K562 (cell line): Measurements from ENCODE around the gene RAD23B. TPM values are rescaled to one million over a fixed set of nuclear protein-coding genes. Genes with fewer than 3 reads are reported as not detected.

Source experiments
- ATAC-seq: fragments of 200-7000 bp; cut with Tn5 transposase; 3 replicates; pipeline ENCODE4 v1.9.1; 2020; ENCODE audit warnings: moderate library complexity
- BruUV-seq: library from RNA; stranded (reverse); fragments of 400-500 nt; replicated peaks from 2 replicates; lab custom pipeline; 2021; lab: Mats Ljungman, UMichigan
- CTCF ChIA-PET: fragments of 300-600 bp; formaldehyde crosslinking; extraction: SDS; loops from one replicate; lab custom pipeline; 2021; ENCODE audit warnings: low intra/inter-chr PET ratio; lab: Yijun Ruan, JAX
- POLR2A ChIA-PET: fragments of 300-600, 350-650 bp; sonication (Branson Sonifier 250); formaldehyde crosslinking; extraction: SDS; loops from one replicate; lab custom pipeline; 2021; ENCODE audit warnings: antibody characterized with exemption, inconsistent platforms; lab: Yijun Ruan, JAX
- DNase-seq, 4 experiments: peaks; one replicate each; pipeline versions ENCODE4 v3.0.0 to v3.0.0-alpha.2; 2011 to 2018; ENCODE audit warnings: low spot score in 3 of 4, mixed read lengths in 3 of 4; ENCODE audit errors: extremely low read depth in 1 of 4
- FAIRE-seq: peaks from 2 replicates; lab custom pipeline; 2011; peaks lifted over from hg19 to GRCh38; lab: Jason Lieb, UNC
- H2AFZ ChIP-seq: 2 replicates; pipeline ENCODE4 v1.6.0; 2011; ENCODE audit warnings: low read depth, low read length, control low read depth, inconsistent platforms
- H3K27ac ChIP-seq: fragments of 200-600 bp; 3 replicates; pipeline ENCODE4 v1.8.0; 2011; ENCODE audit warnings: low read depth, mild to moderate bottlenecking, control low read depth, inconsistent platforms, low read length, moderate library complexity, mixed read lengths; ENCODE audit errors: extremely low read depth
- H3K27me3 ChIP-seq, 2 experiments: fragments of 300-600 bp in 1 of 2; 2 replicates in 1 of 2; 3 replicates in 1 of 2; pipeline versions ENCODE4 v1.6.0 to v1.8.0; 2011; ENCODE audit warnings: inconsistent platforms in 2 of 2, low read length in 2 of 2, mild to moderate bottlenecking in 1 of 2, mixed read lengths in 1 of 2, moderate library complexity in 1 of 2; ENCODE audit not compliant: control insufficient read depth in 2 of 2, insufficient read depth in 2 of 2
- H3K36me3 ChIP-seq: fragments of 300-600 bp; 3 replicates; pipeline ENCODE4 v1.8.0; 2011; ENCODE audit warnings: mild to moderate bottlenecking, low read length, inconsistent platforms; ENCODE audit not compliant: control insufficient read depth, insufficient read depth
- H3K4me1 ChIP-seq, 2 experiments: fragments of 200-600 bp in 1 of 2; replicated peaks in 1 of 2; 2 replicates in 1 of 2; 3 replicates in 1 of 2; pipeline versions ENCODE4 v1.5.1 to v1.8.0; 2011; ENCODE audit warnings: inconsistent platforms in 2 of 2, low read length in 2 of 2, mild to moderate bottlenecking in 1 of 2, mixed read lengths in 1 of 2, moderate library complexity in 1 of 2; ENCODE audit not compliant: control insufficient read depth in 2 of 2, insufficient read depth in 2 of 2
- H3K4me2 ChIP-seq: 2 replicates; pipeline ENCODE4 v1.6.1; 2011; ENCODE audit warnings: low read length, control low read depth, inconsistent platforms, mixed read lengths; ENCODE audit not compliant: insufficient read depth
- H3K4me3 ChIP-seq: fragments of 200-600 bp; sonication (generic), shearing (Covaris generic); 2 replicates; pipeline ENCODE4 v1.5.1; 2016; ENCODE audit warnings: control low read depth, inconsistent platforms
- H3K79me2 ChIP-seq: fragments of 200-600 bp; 3 replicates; pipeline ENCODE4 v1.8.0; 2011; ENCODE audit warnings: low read length, inconsistent platforms; ENCODE audit not compliant: control insufficient read depth, insufficient read depth
- H3K9ac ChIP-seq, 2 experiments: 2 replicates each; pipeline versions ENCODE4 v1.6.0 to v1.6.1; 2011; ENCODE audit warnings: low read depth in 2 of 2, low read length in 2 of 2, control low read depth in 1 of 2, inconsistent platforms in 1 of 2, mild to moderate bottlenecking in 1 of 2, mixed read lengths in 1 of 2; ENCODE audit not compliant: insufficient read depth in 1 of 2
- H3K9me1 ChIP-seq: one replicate; pipeline ENCODE4 v1.6.0; 2011; ENCODE audit warnings: inconsistent platforms, mild to moderate bottlenecking, low read length, moderate library complexity; ENCODE audit not compliant: control insufficient read depth, insufficient read depth
- H3K9me3 ChIP-seq: replicated peaks from 2 replicates; pipeline ENCODE4 v1.5.1; 2011; ENCODE audit warnings: low read depth, low read length, inconsistent platforms; ENCODE audit not compliant: control insufficient read depth, insufficient read depth
- H4K20me1 ChIP-seq: replicated peaks from 2 replicates; pipeline ENCODE4 v1.6.1; 2011; ENCODE audit warnings: low read length, inconsistent platforms, mixed read lengths; ENCODE audit not compliant: control insufficient read depth, insufficient read depth
- CBX8 ChIP-seq: fragments of 200-600 bp; sonication (generic); IDR thresholded peaks from 2 replicates; pipeline ENCODE4 v1.6.1; 2012; ENCODE audit warnings: borderline replicate concordance, mixed run types, low read depth, mild to moderate bottlenecking, moderate library complexity, mixed read lengths, low read length, control low read depth, inconsistent platforms; ENCODE audit not compliant: poor library complexity, severe bottlenecking; ENCODE audit errors: extremely low read depth
- DDX20 ChIP-seq: fragments of 450-650 bp; IDR thresholded peaks from 2 replicates; pipeline ENCODE4 v1.6.1; 2016; ENCODE audit warnings: missing genetic modification characterization, low read depth, mild to moderate bottlenecking, missing compliant biosample characterization, moderate library complexity
- PURB ChIP-seq: sonication (generic); formaldehyde crosslinking; IDR thresholded peaks from 2 replicates; pipeline ENCODE4 v1.9.0; 2021; ENCODE audit warnings: low read depth, mild to moderate bottlenecking, missing genetic modification reagents
- RBM17 ChIP-seq: fragments of 200-400 bp; formaldehyde crosslinking; IDR thresholded peaks from 2 replicates; pipeline ENCODE4 v1.6.1; 2017; ENCODE audit warnings: low read depth, mild to moderate bottlenecking, low read length, borderline replicate concordance
- WGBS: fragments of 100-300 bp; shearing (Covaris generic); methylation state at CpG from one replicate; pipeline ENCODE4 v1.1.6; 2016; ENCODE audit warnings: low coverage, mixed read lengths; ENCODE audit not compliant: insufficient coverage; ENCODE audit errors: missing lambda C conversion rate; 5-methylcytosine and 5-hydroxymethylcytosine counted together
- in situ Hi-C: fragments of 300-500 bp; cut with MboI; formaldehyde crosslinking; loops from 4 replicates; pipeline ENCODE4 v1.15.0; 2018; ENCODE audit warnings: inconsistent platforms, mixed read lengths
- intact Hi-C: fragments of 100-400 bp; cut with micrococcal nuclease; formaldehyde crosslinking; loops from 2 replicates; pipeline ENCODE4 v1.14.2; 2022
- polyA plus RNA-seq, 8 experiments: library from polyadenylated mRNA; depleted of rRNA in 4 of 8; stranded (reverse) in 5 of 8; unstranded in 3 of 8; fragments of >200 nt; fragmentation: Nextera tagmentation in 2 of 8; fragmentation: Illumina TruSeq in 1 of 8; extraction: Ambion mirVana in 2 of 8; extraction: Trizol in 1 of 8; gene quantifications; 2 replicates each; pipeline versions ENCODE4 v1.2.1 to v1.2.3, GENCODE V29; 2011 to 2014; ENCODE audit warnings: inconsistent platforms in 1 of 8, missing spikeins in 1 of 8
- total RNA-seq, 7 experiments: library from RNA; depleted of rRNA in 6 of 7; stranded (reverse); fragments of >200 nt in 6 of 7; fragmentation: Illumina TruSeq in 2 of 7; extraction: Trizol in 2 of 7; gene quantifications; 2 replicates each; pipeline versions ENCODE4 v1.2.1 to v1.2.3, GENCODE V29; 2011 to 2021; ENCODE audit warnings: low replicate concordance in 1 of 7
- TF ChIP-seq, protein P1 (sequence below): fragments of 450-650 bp; formaldehyde crosslinking; IDR thresholded peaks from 2 replicates; pipeline ENCODE4 v1.4.0; 2022; ENCODE audit warnings: missing genetic modification characterization

RAD23B gene
- total and polyA plus RNA-seq, 9 of the 15 experiments (the other 6 are each of a cell fraction or from before 2014, with no cell fraction given) = 14.5 to 184 (median 114) TPM

GRCh38 chr9:107351382-107352045 is 68.4 kb downstream of the RAD23B start:
- Histone ChIP-seq H2AFZ (no peak overlapping the region), H3K4me1 (no peaks in the 10 kb centered on the region), H3K9me3 (no peaks in the 10 kb centered on the region), H3K36me3 (no peaks in the 10 kb centered on the region), H3K4me2 (no peak overlapping the region), H4K20me1 (no peaks in the 10 kb centered on the region), H3K27me3 (peaks cover 0 to 12% of the 10 kb centered on the region in 2 experiments; a peak in 2 of 5 replicates), H3K4me3 (no peak overlapping the region), H3K9ac (no peak overlapping the region), H3K79me2 (no peaks in the 10 kb centered on the region), H3K27ac (no peak overlapping the region), H3K9me1 (no peaks in the 10 kb centered on the region)
- BruUV-seq = no TSS peak
- FAIRE-seq (no peak), ATAC-seq (peak; percentile 61; the same call in 1 of the 3 replicates), DNase-seq (no peak)
- 0% methylated on average over 6 of the region's 6 CpGs for WGBS
- POLR2A ChIA-PET = no interaction called here
- CTCF ChIA-PET = no interaction called here
- TF ChIP-seq RBM17 = no peak
- TF ChIP-seq CBX8 = no peak
- TF ChIP-seq PURB (CRISPR knock-in tag) = no peak
- TF ChIP-seq, protein P1, sequence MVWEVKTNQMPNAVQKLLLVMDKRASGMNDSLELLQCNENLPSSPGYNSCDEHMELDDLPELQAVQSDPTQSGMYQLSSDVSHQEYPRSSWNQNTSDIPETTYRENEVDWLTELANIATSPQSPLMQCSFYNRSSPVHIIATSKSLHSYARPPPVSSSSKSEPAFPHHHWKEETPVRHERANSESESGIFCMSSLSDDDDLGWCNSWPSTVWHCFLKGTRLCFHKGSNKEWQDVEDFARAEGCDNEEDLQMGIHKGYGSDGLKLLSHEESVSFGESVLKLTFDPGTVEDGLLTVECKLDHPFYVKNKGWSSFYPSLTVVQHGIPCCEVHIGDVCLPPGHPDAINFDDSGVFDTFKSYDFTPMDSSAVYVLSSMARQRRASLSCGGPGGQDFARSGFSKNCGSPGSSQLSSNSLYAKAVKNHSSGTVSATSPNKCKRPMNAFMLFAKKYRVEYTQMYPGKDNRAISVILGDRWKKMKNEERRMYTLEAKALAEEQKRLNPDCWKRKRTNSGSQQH (CRISPR knock-in tag) = no peak
- no peak for TF ChIP-seq DDX20 (tag)
- in situ Hi-C loops (no loop called here), intact Hi-C loops (no loop called here)
